Activated CD8-positive, alpha-beta T cell treated with anti-CD3 and anti-CD28 coated beads for 36 hours (primary cell): ENCODE measurements around the gene MYO1A. TPM values are rescaled to one million over a fixed set of nuclear protein-coding genes. Genes with fewer than 3 reads are reported as not detected.
"Not testable (repeated sequence)": the region's sequence is repeated elsewhere in the genome, so short reads cannot be mapped to it uniquely, and the experiment has no call there.

Source experiments
- ATAC-seq: fragments of 200-7000 bp; cut with Tn5 transposase; one replicate; pipeline ENCODE4 v1.10.0; 2021; ENCODE audit warnings: mild to moderate bottlenecking, moderate library complexity
- CTCF ChIA-PET: fragments of 350-600 bp; sonication (Branson Sonifier 250); formaldehyde crosslinking; loops from one replicate; lab custom pipeline; 2021; ENCODE audit warnings: antibody characterized with exemption; lab: Charles Lee
- POLR2A ChIA-PET: fragments of 350-600 bp; sonication (Branson Sonifier 250); formaldehyde crosslinking; loops from one replicate; lab custom pipeline; 2021; ENCODE audit warnings: antibody characterized with exemption; lab: Charles Lee
- DNase-seq: peaks from one replicate; pipeline ENCODE4 v3.0.0-alpha.2; 2020
- H3K27ac Mint-ChIP-seq: one replicate; pipeline ENCODE4 v1.8.0; 2021; ENCODE audit warnings: mild to moderate bottlenecking, mixed read lengths
- H3K27me3 Mint-ChIP-seq: one replicate; pipeline ENCODE4 v1.8.0; 2021; ENCODE audit warnings: mixed read lengths
- H3K36me3 Mint-ChIP-seq: one replicate; pipeline ENCODE4 v1.8.0; 2021; ENCODE audit warnings: low read depth, mixed read lengths
- H3K4me1 Mint-ChIP-seq: one replicate; pipeline ENCODE4 v1.8.0; 2021; ENCODE audit warnings: low read depth, mixed read lengths
- H3K4me3 Mint-ChIP-seq: one replicate; pipeline ENCODE4 v1.8.0; 2021; ENCODE audit warnings: mild to moderate bottlenecking, moderate library complexity, mixed read lengths
- H3K9me3 Mint-ChIP-seq: one replicate; pipeline ENCODE4 v1.8.0; 2021; ENCODE audit warnings: mixed read lengths
- CTCF ChIP-seq: fragments of 200-600 bp; IDR thresholded peaks from one replicate; pipeline ENCODE4 v1.8.0; 2022; ENCODE audit warnings: antibody characterized with exemption, mild to moderate bottlenecking
- intact Hi-C: fragments of 100-400 bp; cut with micrococcal nuclease; formaldehyde crosslinking; loops from one replicate; pipeline ENCODE4 v1.10.0; 2022
- total RNA-seq, 2 experiments: library from RNA; stranded (reverse); gene quantifications; one replicate each; pipeline ENCODE4 v1.2.3, GENCODE V29; 2021

MYO1A gene
- total RNA-seq, 2 experiments from 2014 or later, result 2.1 to 2.6 TPM

- intact Hi-C loops, result no loop called here
- DNase-seq (no peak), ATAC-seq (no peak)
- Mint-ChIP-seq H3K27ac (peak overlapping the region; percentile 76), H3K27me3 (no peaks in the 10 kb centered on the region), H3K9me3 (no peaks in the 10 kb centered on the region), H3K4me1 (peaks cover 38% of the 10 kb centered on the region), H3K4me3 (no peak overlapping the region), H3K36me3 (peaks cover 31% of the 10 kb centered on the region)
- CTCF ChIA-PET, result interaction anchor here (1.2 to 4.6 kb wide), 4 partner anchors 11 to 31 kb away, joined by 4 to 43 read pairs (median 27); partner anchors contain the start of gene STAT6
- POLR2A ChIA-PET, result interaction anchor here (1.1 to 6.2 kb wide), 3 partner anchors 10 to 30 kb away, joined by 5 to 104 read pairs (median 60); partner anchors contain the start of genes NAB2 and STAT6
- TF ChIP-seq CTCF, result no peak
Observed at GRCh38 chr12:57080855-57081254, 30.9 kb upstream of the MYO1A start.

GRCh38 chr12:57079821-57080220 lies 29.9 kb upstream of the MYO1A start:
- Mint-ChIP-seq H3K36me3 (peaks cover 28% of the 10 kb centered on the region), H3K4me3 (peak overlapping the region; percentile 100), H3K27me3 (no peaks in the 10 kb centered on the region), H3K4me1 (peaks cover 29% of the 10 kb centered on the region), H3K9me3 (no peaks in the 10 kb centered on the region), H3K27ac (peak overlapping the region; percentile 95)
- TF ChIP-seq CTCF, result no peak
- no peak for DNase-seq
- POLR2A ChIA-PET, result interaction anchor here (0.9 to 6.2 kb wide), 15 partner anchors 9 to 445 kb away, joined by 3 to 104 read pairs (median 5); partner anchors contain the start of genes NAB2, NACA and STAT6
- no peak for ATAC-seq
- CTCF ChIA-PET, result interaction anchor here (1.1 to 4.6 kb wide), 10 partner anchors 10 to 79 kb away, joined by 3 to 43 read pairs (median 6); partner anchors contain the start of gene STAT6
- intact Hi-C loops, result loop anchor here (1.0 kb wide), 1 partner anchor 8 kb away; no protein-coding TSS in a partner anchor

- H3K27ac Mint-ChIP-seq, result peak within 1 kb of the TSS; percentile 99
- H3K27me3 Mint-ChIP-seq, result no peaks in the 10 kb centered on the region
- TF ChIP-seq CTCF, result no peak
- ATAC-seq (peak; percentile 96), DNase-seq (peak; percentile 98)
- no peaks in the 10 kb centered on the region for H3K9me3 Mint-ChIP-seq
- POLR2A ChIA-PET, result interaction anchor here (0.5 to 6.2 kb wide), 21 partner anchors 8 to 928 kb away, joined by 3 to 104 read pairs (median 4); partner anchors contain the start of genes NAB2, NACA and STAT6
- peak within 1 kb of the TSS; percentile 100 for H3K4me3 Mint-ChIP-seq
- H3K36me3 Mint-ChIP-seq, result peaks cover 35% of the 10 kb centered on the region
- peaks cover 31% of the 10 kb centered on the region for H3K4me1 Mint-ChIP-seq
- CTCF ChIA-PET, result interaction anchor here (0.7 to 4.6 kb wide), 15 partner anchors 9 to 381 kb away, joined by 3 to 43 read pairs (median 5); partner anchors contain the start of genes GLI1 and STAT6
- intact Hi-C loops, result loop anchor here (1.0 kb wide), 1 partner anchor 10 kb away; no protein-coding TSS in a partner anchor
Observed at GRCh38 chr12:57078519-57079404, 28.8 kb upstream of the MYO1A start, which contains the start of gene NEMP1. NEMP1 (minus strand) TSS chr12:57078791; CDS start chr12:57078745, 46 bp downstream.

GRCh38 chr12:57073566-57074450 lies 23.9 kb upstream of the MYO1A start:
- H3K27ac Mint-ChIP-seq, H3K4me3 Mint-ChIP-seq, H3K27me3 Mint-ChIP-seq, intact Hi-C loops, H3K9me3 Mint-ChIP-seq, DNase-seq, ATAC-seq: not testable (repeated sequence)
- POLR2A ChIA-PET, result interaction anchor here (0.9 to 9.6 kb wide), 4 partner anchors 11 to 43 kb away, joined by 3 to 155 read pairs (median 3); partner anchors contain the start of genes NAB2 and STAT6
- Mint-ChIP-seq H3K36me3 (peaks cover 66% of the 10 kb centered on the region), H3K4me1 (peaks cover 45% of the 10 kb centered on the region)
- CTCF ChIA-PET, result interaction anchor here (0.6 to 9.0 kb wide), 9 partner anchors 9 to 140 kb away, joined by 3 to 193 read pairs (median 5); partner anchors contain the start of genes NAB2 and STAT6
